ENCODE results near the gene UMOD. TPM values are rescaled to one million over a fixed set of nuclear protein-coding genes. Genes with fewer than 3 reads are reported as not detected.
"Not testable (repeated sequence)": the region's sequence is repeated elsewhere in the genome, so short reads cannot be mapped to it uniquely, and the experiment has no call there.

Gene UMOD
- total RNA-seq, 1 donor = not detected

DNA sequence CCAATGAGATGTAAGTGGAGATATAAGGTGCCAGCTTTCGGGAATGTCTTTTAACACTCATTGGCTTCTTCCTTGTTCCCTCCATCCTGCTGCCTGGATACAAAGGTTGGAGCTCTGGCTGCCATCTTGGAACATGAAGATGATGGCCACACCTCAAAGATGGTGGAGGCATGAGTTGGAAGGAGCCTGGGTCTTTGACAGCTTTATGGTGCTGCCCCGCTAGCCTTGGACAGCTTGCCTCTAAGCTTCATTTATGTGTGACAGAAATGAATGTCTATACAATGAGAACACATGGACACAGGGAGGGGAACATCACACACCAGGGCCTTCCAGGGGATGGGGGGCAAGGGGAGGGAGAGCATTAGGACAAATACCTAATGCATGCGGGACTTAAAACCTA is 38.8 kb downstream of the UMOD start:
- Histone ChIP-seq H2AFZ (ENCODE audit: low read length) (no peak overlapping the region), H3K4me1 (ENCODE audit: insufficient read depth, low read length) (no peaks in the 10 kb centered on the region), H3K4me3 (ENCODE audit: insufficient read depth, low read length) (no peak overlapping the region), H3K4me2 (ENCODE audit: insufficient read depth, low read length) (no peak overlapping the region), H4K20me1 (ENCODE audit: insufficient read depth, low read length) (no peaks in the 10 kb centered on the region), H3K79me2 (ENCODE audit: insufficient read depth, low read length) (no peaks in the 10 kb centered on the region), H3K36me3 (ENCODE audit: insufficient read depth, low read length) (no peaks in the 10 kb centered on the region), H3K27me3 (ENCODE audit: insufficient read depth, low read length) (no peaks in the 10 kb centered on the region), H3K9me3 (ENCODE audit: low read depth, low read length) (no peaks in the 10 kb centered on the region), H3K27ac (ENCODE audit: low read depth, low read length) (no peak overlapping the region)
- DNase-seq (ENCODE audit: insufficient read length, low spot score, missing footprints) = no peak
- TF ChIP-seq, protein P1, sequence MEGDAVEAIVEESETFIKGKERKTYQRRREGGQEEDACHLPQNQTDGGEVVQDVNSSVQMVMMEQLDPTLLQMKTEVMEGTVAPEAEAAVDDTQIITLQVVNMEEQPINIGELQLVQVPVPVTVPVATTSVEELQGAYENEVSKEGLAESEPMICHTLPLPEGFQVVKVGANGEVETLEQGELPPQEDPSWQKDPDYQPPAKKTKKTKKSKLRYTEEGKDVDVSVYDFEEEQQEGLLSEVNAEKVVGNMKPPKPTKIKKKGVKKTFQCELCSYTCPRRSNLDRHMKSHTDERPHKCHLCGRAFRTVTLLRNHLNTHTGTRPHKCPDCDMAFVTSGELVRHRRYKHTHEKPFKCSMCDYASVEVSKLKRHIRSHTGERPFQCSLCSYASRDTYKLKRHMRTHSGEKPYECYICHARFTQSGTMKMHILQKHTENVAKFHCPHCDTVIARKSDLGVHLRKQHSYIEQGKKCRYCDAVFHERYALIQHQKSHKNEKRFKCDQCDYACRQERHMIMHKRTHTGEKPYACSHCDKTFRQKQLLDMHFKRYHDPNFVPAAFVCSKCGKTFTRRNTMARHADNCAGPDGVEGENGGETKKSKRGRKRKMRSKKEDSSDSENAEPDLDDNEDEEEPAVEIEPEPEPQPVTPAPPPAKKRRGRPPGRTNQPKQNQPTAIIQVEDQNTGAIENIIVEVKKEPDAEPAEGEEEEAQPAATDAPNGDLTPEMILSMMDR (IDR thresholded peaks at IDR 0.05; ENCODE audit: extremely low read depth, low read depth, low read length) = no peak

DNA sequence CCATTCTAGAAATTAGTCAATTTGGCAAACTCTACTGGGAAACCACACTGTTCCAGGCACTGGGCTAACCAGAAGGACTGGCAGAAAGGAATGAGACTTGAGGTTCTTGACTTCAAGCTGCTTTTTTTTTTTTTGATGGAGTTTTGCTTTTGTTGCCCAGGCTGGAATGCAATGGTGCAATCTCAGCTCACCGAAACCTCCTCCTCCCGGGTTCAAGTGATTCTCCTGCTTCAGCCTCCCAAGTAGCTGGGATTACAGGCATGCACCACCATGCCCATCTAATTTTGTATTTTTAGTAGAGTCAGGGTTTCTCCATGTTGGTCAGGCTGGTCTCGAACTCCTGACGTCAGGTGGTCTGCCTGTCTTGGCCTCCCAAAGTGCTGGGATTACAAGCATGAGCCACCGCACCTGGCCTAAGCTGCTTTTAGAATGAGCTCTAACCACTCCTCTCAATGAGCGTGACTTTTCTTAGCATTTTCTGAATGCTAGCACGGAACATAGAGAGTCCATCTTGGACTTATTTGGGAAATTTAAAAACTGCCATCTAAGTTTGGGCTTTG is 39.9 kb downstream of the UMOD start:
- H4K20me1 ChIP-seq (ENCODE audit: insufficient read depth, low read length); DNase-seq (ENCODE audit: insufficient read length, low spot score, missing footprints); H3K27ac ChIP-seq (ENCODE audit: low read depth, low read length); H3K36me3 ChIP-seq (ENCODE audit: insufficient read depth, low read length); H3K4me2 ChIP-seq (ENCODE audit: insufficient read depth, low read length); H3K79me2 ChIP-seq (ENCODE audit: insufficient read depth, low read length); H3K4me1 ChIP-seq (ENCODE audit: insufficient read depth, low read length); H2AFZ ChIP-seq (ENCODE audit: low read length); H3K27me3 ChIP-seq (ENCODE audit: insufficient read depth, low read length); H3K4me3 ChIP-seq (ENCODE audit: insufficient read depth, low read length); H3K9me3 ChIP-seq (ENCODE audit: low read depth, low read length): not testable (repeated sequence)

DNA sequence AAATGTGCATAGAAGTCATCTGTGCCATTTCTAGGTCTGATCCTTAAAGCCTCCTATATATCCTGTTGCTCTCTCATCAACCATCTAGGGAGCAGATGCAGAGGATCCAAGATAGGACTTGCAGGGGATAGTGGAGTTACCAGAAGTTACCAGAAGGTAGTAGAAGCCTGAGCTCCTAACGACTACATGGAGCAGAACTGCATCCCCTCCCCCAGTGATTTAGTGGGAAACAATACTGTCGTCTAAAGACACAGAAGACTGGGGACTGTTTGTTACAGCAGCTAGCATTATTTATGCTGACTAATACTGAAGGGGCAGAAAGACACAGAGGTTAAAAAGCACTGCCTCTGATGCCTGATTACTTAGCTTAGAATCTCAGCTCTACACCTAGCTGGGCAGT is 41.0 kb downstream of the UMOD start:
- H3K27ac ChIP-seq (ENCODE audit: low read depth, low read length) = no peak overlapping the region
- TF ChIP-seq, protein P1 (IDR thresholded peaks at IDR 0.05; ENCODE audit: extremely low read depth, low read depth, low read length) = no peak
- H3K27me3 ChIP-seq (ENCODE audit: insufficient read depth, low read length) = no peaks in the 10 kb centered on the region
- no peak overlapping the region for H3K4me3 ChIP-seq (ENCODE audit: insufficient read depth, low read length)
- DNase-seq (ENCODE audit: insufficient read length, low spot score, missing footprints) = no peak
- H2AFZ ChIP-seq (ENCODE audit: low read length) = no peak overlapping the region
- H3K9me3 ChIP-seq (ENCODE audit: low read depth, low read length) = no peaks in the 10 kb centered on the region
- H3K4me2 ChIP-seq (ENCODE audit: insufficient read depth, low read length) = no peak overlapping the region
- no peaks in the 10 kb centered on the region for H3K79me2 ChIP-seq (ENCODE audit: insufficient read depth, low read length)
- H3K4me1 ChIP-seq (ENCODE audit: insufficient read depth, low read length) = no peaks in the 10 kb centered on the region
- H3K36me3 ChIP-seq (ENCODE audit: insufficient read depth, low read length) = no peaks in the 10 kb centered on the region
- no peaks in the 10 kb centered on the region for H4K20me1 ChIP-seq (ENCODE audit: insufficient read depth, low read length)

DNA sequence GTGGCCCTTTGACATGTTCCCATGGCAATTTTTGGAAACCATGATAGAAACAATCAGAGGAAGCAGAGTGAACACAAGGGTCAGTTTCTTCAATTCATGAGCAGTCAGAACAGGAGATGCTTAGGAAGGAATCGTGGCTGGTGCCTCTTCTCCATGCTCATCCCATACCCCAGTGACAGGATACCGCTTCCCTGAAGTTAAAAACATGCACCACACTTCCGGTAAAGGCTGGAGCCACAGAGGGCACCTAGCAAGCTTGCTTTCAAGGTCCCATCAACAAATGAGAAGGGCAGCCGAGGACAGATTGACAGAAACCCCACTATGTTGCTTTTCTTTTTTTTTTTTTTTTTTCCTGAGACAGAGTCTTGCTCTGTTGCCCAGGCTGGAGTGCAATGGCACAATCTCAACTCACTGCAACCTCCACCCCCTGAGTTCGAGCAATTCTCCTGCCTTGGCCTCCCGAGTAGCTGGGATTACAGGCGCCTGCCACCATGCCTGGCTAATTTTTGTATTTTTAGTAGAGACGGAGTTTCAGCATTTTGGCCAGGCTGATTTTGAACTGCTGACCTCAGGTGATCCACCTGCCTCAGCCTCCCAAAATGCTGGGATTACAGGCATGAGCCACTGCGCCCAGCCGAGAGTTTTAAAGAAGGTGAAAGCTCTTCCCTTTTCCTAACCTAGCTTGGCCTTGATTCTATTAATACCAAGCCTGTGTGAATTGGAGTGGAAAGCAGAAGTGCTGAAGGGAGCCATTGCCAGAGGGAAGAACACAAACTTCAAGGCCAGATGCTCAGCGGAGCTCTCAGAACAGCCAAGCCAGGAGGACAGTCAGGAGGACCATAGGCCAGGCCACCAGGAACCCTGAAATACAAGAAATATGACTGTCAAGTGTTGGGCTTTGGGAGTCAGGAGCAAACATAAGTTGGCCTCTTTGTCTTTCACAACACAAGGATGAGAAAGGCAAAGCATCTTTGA is 41.8 kb downstream of the UMOD start:
- Histone ChIP-seq H2AFZ (ENCODE audit: low read length) (no peak overlapping the region), H3K9me3 (ENCODE audit: low read depth, low read length) (no peaks in the 10 kb centered on the region), H3K36me3 (ENCODE audit: insufficient read depth, low read length) (no peaks in the 10 kb centered on the region), H3K79me2 (ENCODE audit: insufficient read depth, low read length) (no peaks in the 10 kb centered on the region), H4K20me1 (ENCODE audit: insufficient read depth, low read length) (no peaks in the 10 kb centered on the region), H3K27ac (ENCODE audit: low read depth, low read length) (no peak overlapping the region), H3K4me3 (ENCODE audit: insufficient read depth, low read length) (no peak overlapping the region), H3K4me1 (ENCODE audit: insufficient read depth, low read length) (no peaks in the 10 kb centered on the region), H3K27me3 (ENCODE audit: insufficient read depth, low read length) (no peaks in the 10 kb centered on the region), H3K4me2 (ENCODE audit: insufficient read depth, low read length) (no peak overlapping the region)
- DNase-seq (ENCODE audit: insufficient read length, low spot score, missing footprints) = no peak
- TF ChIP-seq, protein P1 (IDR thresholded peaks at IDR 0.05; ENCODE audit: extremely low read depth, low read depth, low read length) = no peak

All from osteoblast (primary cell).